ENCODE results near the gene FRMD5. TPM values are rescaled to one million over a fixed set of nuclear protein-coding genes. Genes with fewer than 3 reads are reported as not detected.

Gene FRMD5
- polyA plus RNA-seq, 2 of the 4 experiments (the other 2 are of a cell fraction) = 2.5 to 3.6 TPM

GRCh38 chr15:43826508-43827341 is 368.3 kb downstream of the FRMD5 start, which contains the start of gene WDR76:
WDR76 (plus strand) TSS chr15:43827002; CDS start chr15:43827033, 31 bp downstream.
- no peaks in the 10 kb centered on the region for H3K9me3 ChIP-seq
- FAIRE-seq (no peak), DNase-seq (ENCODE audit: low read depth in 1 of 2, low spot score in 1 of 2) (peak; percentile 64 to 92), ATAC-seq (peak; percentile 90)
- H3K4me3 ChIP-seq = peak within 1 kb of the TSS; percentile 56
- peak within 1 kb of the TSS; percentile 95 for H3K4me2 ChIP-seq
- H3K27ac ChIP-seq = peak within 1 kb of the TSS; percentile 77 to 86
- WGBS (ENCODE audit: missing lambda C conversion rate) = 11% methylated on average over 10 of the region's 48 CpGs
- ChIA-PET CTCF (no interaction called here), POLR2A (no interaction called here)
- peaks cover 18% of the 10 kb centered on the region; the same call in 2 of the 3 replicates for H3K4me1 ChIP-seq
- 0 out of 2 replicates have a peak, but pooled peaks have one; percentile 30 for TF ChIP-seq ATOH8 (CRISPR knock-in tag; IDR thresholded peaks at IDR 0.05; ENCODE audit: low read depth)
- TF ChIP-seq, protein P1, sequence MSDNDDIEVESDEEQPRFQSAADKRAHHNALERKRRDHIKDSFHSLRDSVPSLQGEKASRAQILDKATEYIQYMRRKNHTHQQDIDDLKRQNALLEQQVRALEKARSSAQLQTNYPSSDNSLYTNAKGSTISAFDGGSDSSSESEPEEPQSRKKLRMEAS (IDR thresholded peaks at IDR 0.05) = peak; percentile 74
- TF ChIP-seq CHD4 (IDR thresholded peaks at IDR 0.05; ENCODE audit: borderline replicate concordance) = peak; percentile 46; the same call in 1 of the 2 replicates
- TF ChIP-seq REST (IDR thresholded peaks at IDR 0.05) = no peak
- no peak for TF ChIP-seq EHF (CRISPR knock-in tag; IDR thresholded peaks at IDR 0.05)
- TF ChIP-seq KDM1A (IDR thresholded peaks at IDR 0.05; ENCODE audit: low read depth) = no peak
- TF ChIP-seq HES2 (IDR thresholded peaks at IDR 0.05) = no peak
- no peak for TF ChIP-seq KDM5A (IDR thresholded peaks at IDR 0.05)
- TF ChIP-seq, protein P2, sequence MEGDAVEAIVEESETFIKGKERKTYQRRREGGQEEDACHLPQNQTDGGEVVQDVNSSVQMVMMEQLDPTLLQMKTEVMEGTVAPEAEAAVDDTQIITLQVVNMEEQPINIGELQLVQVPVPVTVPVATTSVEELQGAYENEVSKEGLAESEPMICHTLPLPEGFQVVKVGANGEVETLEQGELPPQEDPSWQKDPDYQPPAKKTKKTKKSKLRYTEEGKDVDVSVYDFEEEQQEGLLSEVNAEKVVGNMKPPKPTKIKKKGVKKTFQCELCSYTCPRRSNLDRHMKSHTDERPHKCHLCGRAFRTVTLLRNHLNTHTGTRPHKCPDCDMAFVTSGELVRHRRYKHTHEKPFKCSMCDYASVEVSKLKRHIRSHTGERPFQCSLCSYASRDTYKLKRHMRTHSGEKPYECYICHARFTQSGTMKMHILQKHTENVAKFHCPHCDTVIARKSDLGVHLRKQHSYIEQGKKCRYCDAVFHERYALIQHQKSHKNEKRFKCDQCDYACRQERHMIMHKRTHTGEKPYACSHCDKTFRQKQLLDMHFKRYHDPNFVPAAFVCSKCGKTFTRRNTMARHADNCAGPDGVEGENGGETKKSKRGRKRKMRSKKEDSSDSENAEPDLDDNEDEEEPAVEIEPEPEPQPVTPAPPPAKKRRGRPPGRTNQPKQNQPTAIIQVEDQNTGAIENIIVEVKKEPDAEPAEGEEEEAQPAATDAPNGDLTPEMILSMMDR (IDR thresholded peaks at IDR 0.05) = no peak
- TF ChIP-seq CBX2 (IDR thresholded peaks at IDR 0.05; ENCODE audit: borderline replicate concordance, low read depth) = no peak
- no peak for TF ChIP-seq ZC3H11A (IDR thresholded peaks at IDR 0.05)
- TF ChIP-seq HDAC2 (IDR thresholded peaks at IDR 0.05) = no peak
- TF ChIP-seq HEYL (CRISPR knock-in tag; IDR thresholded peaks at IDR 0.05) = no peak
- no peak for TF ChIP-seq ZSCAN20 (CRISPR knock-in tag; IDR thresholded peaks at IDR 0.05)
- no peak for TF ChIP-seq ZFP36 (IDR thresholded peaks at IDR 0.05; ENCODE audit: borderline replicate concordance, partially characterized antibody)
- no peak for TF ChIP-seq NPAS2 (CRISPR knock-in tag; IDR thresholded peaks at IDR 0.05; ENCODE audit: borderline replicate concordance)
- no peak for TF ChIP-seq RAD21 (conservative IDR thresholded peaks at IDR 0.05 in 1 of 2, IDR thresholded peaks at IDR 0.05 in 1 of 2)
- no peak for TF ChIP-seq ESRRA (IDR thresholded peaks at IDR 0.05; ENCODE audit: borderline replicate concordance, low read length)
- no peak for TF ChIP-seq RCOR1 (IDR thresholded peaks at IDR 0.05; ENCODE audit: low read depth, low read length)
- no peak for TF ChIP-seq HOXA7 (CRISPR knock-in tag; IDR thresholded peaks at IDR 0.05)
- TF ChIP-seq JUNB (IDR thresholded peaks at IDR 0.05) = no peak
- TF ChIP-seq, protein P3, sequence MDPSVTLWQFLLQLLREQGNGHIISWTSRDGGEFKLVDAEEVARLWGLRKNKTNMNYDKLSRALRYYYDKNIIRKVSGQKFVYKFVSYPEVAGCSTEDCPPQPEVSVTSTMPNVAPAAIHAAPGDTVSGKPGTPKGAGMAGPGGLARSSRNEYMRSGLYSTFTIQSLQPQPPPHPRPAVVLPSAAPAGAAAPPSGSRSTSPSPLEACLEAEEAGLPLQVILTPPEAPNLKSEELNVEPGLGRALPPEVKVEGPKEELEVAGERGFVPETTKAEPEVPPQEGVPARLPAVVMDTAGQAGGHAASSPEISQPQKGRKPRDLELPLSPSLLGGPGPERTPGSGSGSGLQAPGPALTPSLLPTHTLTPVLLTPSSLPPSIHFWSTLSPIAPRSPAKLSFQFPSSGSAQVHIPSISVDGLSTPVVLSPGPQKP (IDR thresholded peaks at IDR 0.05; ENCODE audit: low read depth, low read length) = no peak
- TF ChIP-seq PHF8 (IDR thresholded peaks at IDR 0.05; ENCODE audit: borderline replicate concordance, low read depth) = peak; percentile 43; the same call in 1 of the 2 replicates
- TF ChIP-seq ZNF302 (CRISPR knock-in tag; IDR thresholded peaks at IDR 0.05) = 0 out of 2 replicates have a peak, but pooled peaks have one; percentile 14
- no peak for TF ChIP-seq RARB (CRISPR knock-in tag; IDR thresholded peaks at IDR 0.05)
- 0 out of 2 replicates have a peak, but pooled peaks have one; percentile 38 for TF ChIP-seq FOXS1 (CRISPR knock-in tag; IDR thresholded peaks at IDR 0.05)
- no peak for TF ChIP-seq RFX5 (IDR thresholded peaks at IDR 0.05)
- TF ChIP-seq SREBF2 (IDR thresholded peaks at IDR 0.05) = no peak
- no peak for TF ChIP-seq TFCP2L1 (CRISPR knock-in tag; IDR thresholded peaks at IDR 0.05)
- TF ChIP-seq JUN (IDR thresholded peaks at IDR 0.05) = peak in 1 of 2 experiments; percentile 52; a peak in 1 of 5 replicates
- TF ChIP-seq EP300 (IDR thresholded peaks at IDR 0.05) = no peak
- TF ChIP-seq, protein P4, sequence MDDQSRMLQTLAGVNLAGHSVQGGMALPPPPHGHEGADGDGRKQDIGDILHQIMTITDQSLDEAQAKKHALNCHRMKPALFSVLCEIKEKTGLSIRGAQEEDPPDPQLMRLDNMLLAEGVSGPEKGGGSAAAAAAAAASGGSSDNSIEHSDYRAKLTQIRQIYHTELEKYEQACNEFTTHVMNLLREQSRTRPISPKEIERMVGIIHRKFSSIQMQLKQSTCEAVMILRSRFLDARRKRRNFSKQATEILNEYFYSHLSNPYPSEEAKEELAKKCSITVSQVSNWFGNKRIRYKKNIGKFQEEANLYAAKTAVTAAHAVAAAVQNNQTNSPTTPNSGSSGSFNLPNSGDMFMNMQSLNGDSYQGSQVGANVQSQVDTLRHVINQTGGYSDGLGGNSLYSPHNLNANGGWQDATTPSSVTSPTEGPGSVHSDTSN (IDR thresholded peaks at IDR 0.05) = no peak
